GM12872 (cell line): Measurements from ENCODE around the gene ARMCX1.

Experiments
- CTCF ChIP-seq: IDR thresholded peaks from 3 replicates; pipeline ENCODE4 v1.5.1; 2011; ENCODE audit warnings: low read depth, mild to moderate bottlenecking, low read length, moderate library complexity; ENCODE audit not compliant: insufficient read depth

The ARMCX1 gene

GRCh38 chrX:101550362-101550750 lies at the start of gene ARMCX1:
TSS of gene ARMCX1 (plus strand) at chrX:101550547. CDS start at chrX:101552931, 2,384 bp downstream.
- TF ChIP-seq CTCF, result no peak

- TF ChIP-seq CTCF, result no peak
These were observed 43.0 kb upstream of the ARMCX1 start for GRCh38 chrX:101507372-101507771.

DNA sequence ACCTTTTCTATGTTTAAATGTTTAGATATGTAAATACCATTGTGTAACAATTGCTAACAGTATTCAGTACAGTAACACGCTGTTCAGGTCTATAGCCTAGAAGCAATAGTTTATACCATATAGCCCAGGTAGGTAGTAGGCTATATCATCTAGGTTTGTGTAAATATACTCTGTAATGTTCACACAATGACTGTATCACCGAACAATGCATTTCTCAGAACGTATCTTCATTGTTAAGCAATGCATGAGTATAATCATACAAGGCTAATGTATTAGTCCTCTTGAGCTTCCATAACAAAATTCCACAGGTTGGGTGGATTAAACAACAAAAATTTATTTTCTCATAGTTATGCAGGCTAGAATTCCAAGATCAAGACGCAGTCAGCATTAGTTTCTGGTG lies 42.4 kb upstream of the ARMCX1 start:
- no peak for TF ChIP-seq CTCF

GRCh38 chrX:101530944-101531343 lies 19.4 kb upstream of the ARMCX1 start:
- TF ChIP-seq CTCF, result no peak

DNA sequence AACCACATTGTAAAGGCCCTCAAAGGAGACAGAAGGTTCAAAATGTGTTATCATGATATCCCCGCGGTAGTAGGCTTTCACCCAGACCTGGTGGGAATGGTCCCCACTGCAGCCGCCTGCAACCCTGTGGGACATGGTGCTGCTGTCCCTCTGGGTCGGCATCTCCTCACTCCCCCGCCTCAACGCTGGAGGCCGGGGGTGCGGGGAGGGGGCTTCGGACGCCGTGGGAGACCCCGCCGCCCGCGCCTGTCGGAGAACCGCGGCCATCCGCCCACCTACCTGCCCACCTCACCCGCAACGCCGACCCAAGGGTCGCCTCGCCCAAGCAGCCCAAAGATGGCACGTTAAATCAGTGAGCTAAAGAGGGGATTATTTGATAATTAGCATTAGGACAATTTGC lies 11.2 kb upstream of the ARMCX1 start:
- no peak for TF ChIP-seq CTCF

GRCh38 chrX:101550751-101551379 lies 518 bp downstream of the ARMCX1 start:
- TF ChIP-seq CTCF, result no peak

DNA sequence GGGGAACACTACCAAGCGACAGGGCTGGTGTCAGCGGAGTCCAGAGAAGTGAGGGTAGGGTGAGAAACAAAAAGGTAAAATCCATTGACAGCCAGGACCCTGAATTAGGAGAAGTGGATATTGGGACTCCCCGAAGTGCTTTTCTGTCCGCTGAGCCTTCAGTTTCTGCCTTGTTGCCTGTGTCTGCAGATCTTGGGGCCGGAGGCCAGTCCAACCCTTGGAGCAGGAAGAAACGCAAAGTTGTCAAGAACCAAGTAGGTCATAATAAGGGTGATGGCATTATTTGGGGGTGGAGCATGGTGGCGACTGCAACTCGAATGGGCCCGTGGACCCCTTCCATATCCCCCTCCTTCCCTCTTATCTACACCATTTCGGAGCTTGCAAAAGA lies 1.0 kb downstream of the ARMCX1 start:
- TF ChIP-seq CTCF, result no peak

DNA sequence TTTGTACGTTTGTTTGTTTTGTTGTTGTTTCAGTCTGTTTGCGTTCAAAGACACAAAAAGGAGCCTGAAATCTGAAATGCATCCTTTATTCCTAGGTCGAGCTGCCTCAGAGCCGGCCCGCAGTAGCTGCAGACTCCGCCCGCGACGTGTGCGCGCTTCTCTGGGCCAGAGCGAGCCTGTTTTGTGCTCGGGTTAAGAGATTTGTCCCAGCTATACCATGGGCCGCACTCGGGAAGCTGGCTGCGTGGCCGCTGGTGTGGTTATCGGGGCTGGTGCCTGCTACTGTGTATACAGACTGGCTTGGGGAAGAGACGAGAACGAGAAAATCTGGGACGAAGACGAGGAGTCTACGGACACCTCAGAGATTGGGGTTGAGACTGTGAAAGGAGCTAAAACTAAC lies 2.4 kb downstream of the ARMCX1 start:
- no peak for TF ChIP-seq CTCF
